Caco-2 (cell line): Measurements from ENCODE around the gene BARX2. TPM values are rescaled to one million over a fixed set of nuclear protein-coding genes. Genes with fewer than 3 reads are reported as not detected.

Source experiments
- BruUV-seq: library from RNA; stranded (reverse); fragments of 400-500 nt; replicated peaks from 2 replicates; lab custom pipeline; 2021; lab: Mats Ljungman, UMichigan
- CTCF ChIA-PET: fragments of 300-600 bp; sonication (Branson Sonifier 250); formaldehyde crosslinking; loops from one replicate; lab custom pipeline; 2022; ENCODE audit warnings: antibody characterized with exemption; lab: Charles Lee
- POLR2A ChIA-PET: fragments of 300-600 bp; sonication (Branson Sonifier 250); formaldehyde crosslinking; loops from one replicate; lab custom pipeline; 2022; ENCODE audit warnings: antibody characterized with exemption; lab: Charles Lee
- DNase-seq, 2 experiments: peaks; one replicate each; pipeline versions ENCODE4 v3.0.0 to v3.0.0-alpha.2; 2020 to 2022
- H3K27me3 ChIP-seq: replicated peaks from 2 replicates; pipeline ENCODE4 v1.6.0; 2011; ENCODE audit warnings: low read length; ENCODE audit not compliant: control insufficient read depth, insufficient read depth
- H3K36me3 ChIP-seq: 2 replicates; pipeline ENCODE4 v1.5.1; 2011; ENCODE audit warnings: low read length; ENCODE audit not compliant: control insufficient read depth, insufficient read depth
- H3K4me1 ChIP-seq: fragments of 250-450 bp; sonication (Bioruptor Pico); 2 replicates; pipeline ENCODE4 v1.5.1; 2020; ENCODE audit warnings: mild to moderate bottlenecking
- H3K4me3 ChIP-seq: 2 replicates; pipeline ENCODE4 v1.5.1; 2011; ENCODE audit warnings: low read depth, mild to moderate bottlenecking, control low read depth, low read length
- H3K9me3 ChIP-seq: fragments of 250-450 bp; sonication (Bioruptor Pico); 2 replicates; pipeline ENCODE4 v1.5.1; 2020; ENCODE audit warnings: mild to moderate bottlenecking, moderate library complexity
- H3K27ac Mint-ChIP-seq: one replicate; pipeline ENCODE4 v1.8.0; 2022; ENCODE audit warnings: mixed read lengths; ENCODE audit not compliant: unreplicated experiment
- H3K27me3 Mint-ChIP-seq: one replicate; pipeline ENCODE4 v1.8.0; 2022; ENCODE audit warnings: mixed read lengths; ENCODE audit not compliant: insufficient read depth, unreplicated experiment
- H3K36me3 Mint-ChIP-seq: one replicate; pipeline ENCODE4 v1.8.0; 2022; ENCODE audit warnings: mild to moderate bottlenecking, mixed read lengths; ENCODE audit not compliant: insufficient read depth, unreplicated experiment
- H3K4me1 Mint-ChIP-seq: one replicate; pipeline ENCODE4 v1.8.0; 2022; ENCODE audit warnings: low read depth, mixed read lengths; ENCODE audit not compliant: unreplicated experiment
- H3K4me3 Mint-ChIP-seq: one replicate; pipeline ENCODE4 v1.8.0; 2022; ENCODE audit warnings: mild to moderate bottlenecking, moderate library complexity, mixed read lengths; ENCODE audit not compliant: unreplicated experiment
- H3K9me3 Mint-ChIP-seq: one replicate; pipeline ENCODE4 v1.8.0; 2022; ENCODE audit warnings: mixed read lengths; ENCODE audit not compliant: unreplicated experiment
- CTCF ChIP-seq, 2 experiments: fragments of 200-600 bp in 1 of 2; IDR thresholded peaks; 1 replicate in 1 of 2; 2 replicates in 1 of 2; pipeline versions ENCODE4 v1.5.1 to v1.8.0; 2011 to 2022; ENCODE audit warnings: antibody characterized with exemption in 1 of 2, control low read depth in 1 of 2, inconsistent platforms in 1 of 2, low read depth in 1 of 2, low read length in 1 of 2, mild to moderate bottlenecking in 1 of 2, moderate library complexity in 1 of 2; ENCODE audit not compliant: insufficient read depth in 1 of 2, severe bottlenecking in 1 of 2, unreplicated experiment in 1 of 2
- intact Hi-C: fragments of 100-400 bp; cut with micrococcal nuclease; formaldehyde crosslinking; loops from one replicate; pipeline ENCODE4 v1.10.0; 2022; ENCODE audit not compliant: unreplicated experiment
- total RNA-seq: library from RNA; stranded (reverse); gene quantifications from 2 replicates; pipeline ENCODE4 v1.2.3, GENCODE V29; 2022

The BARX2 gene
- total RNA-seq, 1 experiment from 2014 or later: 0.82 TPM

DNA sequence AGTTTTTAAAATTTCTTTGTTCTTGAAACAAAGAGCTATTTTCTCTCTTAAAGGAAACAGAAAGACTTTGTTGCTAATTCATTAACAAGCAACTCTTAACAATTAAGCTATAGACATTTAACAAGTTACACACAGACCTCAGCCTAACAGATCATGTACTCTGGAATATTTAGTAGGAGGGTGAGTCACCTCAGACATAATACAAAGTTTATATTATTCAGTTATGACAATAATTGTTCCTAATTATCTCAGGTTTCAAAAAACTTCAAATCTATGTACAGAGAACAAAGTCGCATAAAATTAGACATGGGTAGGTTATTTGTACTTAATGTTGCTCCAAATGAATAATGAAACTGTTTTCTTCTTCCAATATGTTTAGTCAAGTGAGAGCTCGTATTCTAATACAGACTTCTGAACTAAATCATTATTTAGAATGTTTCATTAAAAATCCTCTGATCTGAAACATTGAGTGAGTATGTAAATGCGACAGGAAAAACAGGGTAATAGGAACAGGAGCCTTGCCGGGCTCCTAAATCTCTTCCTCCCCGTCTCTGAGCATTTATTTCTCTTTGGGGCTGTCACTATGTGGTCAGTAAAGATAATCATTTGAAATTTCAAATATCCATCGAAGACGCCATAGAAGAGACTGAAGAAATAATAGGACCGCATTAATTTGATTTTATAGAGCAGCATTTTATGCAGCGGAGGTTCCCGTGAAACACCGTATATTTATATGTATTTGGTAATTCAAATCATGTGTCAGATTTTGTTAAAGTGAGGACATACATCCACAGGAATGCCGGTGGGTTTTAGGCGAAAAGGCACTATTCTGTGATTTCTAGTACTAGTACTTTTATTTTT, 8.7 kb upstream of the BARX2 start:
- ChIA-PET CTCF (interaction anchor here (0.7 to 1.4 kb wide), 2 partner anchors 8 to 244 kb away, joined by 3 to 4 read pairs; partner anchors contain the start of gene BARX2), POLR2A (no interaction called here)
- H3K36me3 ChIP-seq: no peaks in the 10 kb centered on the region
- intact Hi-C loops: no loop called here
- H3K4me3 ChIP-seq: no peak overlapping the region
- Mint-ChIP-seq H3K4me1 (no peaks in the 10 kb centered on the region), H3K9me3 (no peaks in the 10 kb centered on the region), H3K36me3 (no peaks in the 10 kb centered on the region), H3K27ac (no peak overlapping the region), H3K4me3 (no peak overlapping the region), H3K27me3 (peaks cover 35% of the 10 kb centered on the region)
- H3K9me3 ChIP-seq: no peaks in the 10 kb centered on the region
- DNase-seq: no peak
- no TSS peak for BruUV-seq
- no peaks in the 10 kb centered on the region for H3K27me3 ChIP-seq
- peaks cover 10% of the 10 kb centered on the region; the same call in 1 of the 2 replicates for H3K4me1 ChIP-seq
- no peak for TF ChIP-seq CTCF (IDR thresholded peaks at IDR 0.05; ENCODE audit: insufficient read depth in 1 of 2, low read depth in 1 of 2, low read length in 1 of 2, severe bottlenecking in 1 of 2, unreplicated experiment in 1 of 2)

GRCh38 chr11:129368889-129369672, 6.6 kb upstream of the BARX2 start:
- intact Hi-C loops: no loop called here
- Mint-ChIP-seq H3K4me1 (no peaks in the 10 kb centered on the region), H3K27ac (no peak overlapping the region), H3K27me3 (peaks cover 46% of the 10 kb centered on the region), H3K4me3 (no peak overlapping the region), H3K36me3 (no peaks in the 10 kb centered on the region), H3K9me3 (no peaks in the 10 kb centered on the region)
- H3K4me1 ChIP-seq: 0 out of 2 replicates have a peak, but pooled peaks cover 4% of the 10 kb centered on the region
- no peak for TF ChIP-seq CTCF (IDR thresholded peaks at IDR 0.05; ENCODE audit: insufficient read depth in 1 of 2, low read depth in 1 of 2, low read length in 1 of 2, severe bottlenecking in 1 of 2, unreplicated experiment in 1 of 2)
- no peak for DNase-seq
- ChIA-PET CTCF (no interaction called here), POLR2A (no interaction called here)
- BruUV-seq: no TSS peak
- H3K36me3 ChIP-seq: no peaks in the 10 kb centered on the region
- H3K9me3 ChIP-seq: no peaks in the 10 kb centered on the region
- H3K27me3 ChIP-seq: no peaks in the 10 kb centered on the region
- no peak overlapping the region for H3K4me3 ChIP-seq

DNA sequence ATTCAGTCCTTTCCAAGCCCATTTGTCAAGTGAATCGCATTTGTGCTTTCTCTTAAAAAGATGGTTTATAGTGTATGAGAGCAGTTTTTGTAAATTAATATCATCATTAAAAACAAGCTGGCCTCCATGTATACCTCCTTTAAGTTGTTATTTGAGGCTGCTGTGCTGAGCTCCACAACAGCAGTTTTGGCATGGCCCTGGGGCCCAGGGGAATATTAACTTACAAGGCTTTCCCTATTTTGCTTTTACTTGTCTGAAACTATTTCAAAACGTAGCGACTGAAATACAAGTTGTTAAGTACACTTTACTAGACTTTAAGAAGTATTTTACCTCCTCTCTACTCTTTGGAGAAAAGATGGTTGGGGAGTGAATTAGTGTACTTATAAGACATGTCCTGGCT, 4.9 kb upstream of the BARX2 start:
- no TSS peak for BruUV-seq
- Mint-ChIP-seq H3K4me3 (no peak overlapping the region), H3K9me3 (no peaks in the 10 kb centered on the region), H3K36me3 (peaks cover 7% of the 10 kb centered on the region), H3K4me1 (peaks cover 6% of the 10 kb centered on the region), H3K27me3 (peaks cover 52% of the 10 kb centered on the region), H3K27ac (no peak overlapping the region)
- CTCF ChIA-PET: no interaction called here
- H3K4me3 ChIP-seq: no peak overlapping the region
- DNase-seq: no peak
- H3K9me3 ChIP-seq: no peaks in the 10 kb centered on the region
- H3K4me1 ChIP-seq: no peaks in the 10 kb centered on the region
- TF ChIP-seq CTCF (IDR thresholded peaks at IDR 0.05; ENCODE audit: insufficient read depth in 1 of 2, low read depth in 1 of 2, low read length in 1 of 2, severe bottlenecking in 1 of 2, unreplicated experiment in 1 of 2): no peak
- POLR2A ChIA-PET: interaction anchor here (0.6 kb wide), 1 partner anchor 475 kb away, joined by 3 read pairs; no protein-coding TSS in a partner anchor
- H3K36me3 ChIP-seq: no peaks in the 10 kb centered on the region
- H3K27me3 ChIP-seq: peaks cover 2% of the 10 kb centered on the region
- intact Hi-C loops: no loop called here
